Naive thymus-derived CD4-positive, alpha-beta T cell (primary cell): ENCODE data around the gene SCT. TPM values are rescaled to one million over a fixed set of nuclear protein-coding genes. Genes with fewer than 3 reads are reported as not detected.
A peak's percentile ranks its signal among the peaks of the same experiment; 100 is the strongest.

ENCODE experiments used
- ATAC-seq: fragments of 150-1000 bp; cut with Tn5 transposase; 2 replicates; pipeline ENCODE4 v1.10.0; 2021; ENCODE audit warnings: mild to moderate bottlenecking, moderate library complexity
- CTCF ChIA-PET: fragments of 350-600 bp; sonication (Branson Sonifier 250); formaldehyde crosslinking; loops from one replicate; lab custom pipeline; 2021; ENCODE audit warnings: antibody characterized with exemption; lab: Charles Lee
- POLR2A ChIA-PET: fragments of 350-600 bp; sonication (Branson Sonifier 250); formaldehyde crosslinking; loops from one replicate; lab custom pipeline; 2021; ENCODE audit warnings: antibody characterized with exemption, inconsistent platforms; lab: Charles Lee
- DNase-seq, 9 donors: peaks; one replicate each; pipeline versions ENCODE4 v3.0.0 to v3.0.0-alpha.2; 2020 to 2022; ENCODE audit warnings: mixed read lengths in 1 of 9
- H3K27ac ChIP-seq: one replicate; pipeline ENCODE4 v1.7.0; 2013; ENCODE audit warnings: mild to moderate bottlenecking, low read depth, low read length, moderate library complexity
- H3K27me3 ChIP-seq, 2 donors: one replicate each; pipeline ENCODE4 v1.7.0; 2013; ENCODE audit warnings: low read length in 2 of 2, mild to moderate bottlenecking in 2 of 2, moderate library complexity in 2 of 2; ENCODE audit not compliant: control insufficient read depth in 2 of 2, insufficient read depth in 2 of 2
- H3K36me3 ChIP-seq, 3 experiments: 1 replicate in 2 of 3; 2 replicates in 1 of 3; pipeline ENCODE4 v1.7.0; 2013; ENCODE audit warnings: low read length in 3 of 3, mild to moderate bottlenecking in 3 of 3, moderate library complexity in 1 of 3; ENCODE audit not compliant: insufficient read depth in 3 of 3, control insufficient read depth in 2 of 3
- H3K4me1 ChIP-seq, 2 donors: one replicate each; pipeline ENCODE4 v1.7.0; 2013; ENCODE audit warnings: low read length in 2 of 2, mild to moderate bottlenecking in 2 of 2, moderate library complexity in 1 of 2; ENCODE audit not compliant: control insufficient read depth in 2 of 2, insufficient read depth in 2 of 2
- H3K4me3 ChIP-seq: 2 replicates; pipeline ENCODE4 v1.7.0; 2013; ENCODE audit warnings: mild to moderate bottlenecking, low read length
- H3K9me3 ChIP-seq, 3 experiments: 1 replicate in 2 of 3; 2 replicates in 1 of 3; pipeline ENCODE4 v1.7.0; 2013; ENCODE audit warnings: low read length in 3 of 3; ENCODE audit not compliant: control insufficient read depth in 2 of 3
- H3K27ac Mint-ChIP-seq, 9 donors: one replicate each; pipeline ENCODE4 v1.8.0; 2020 to 2022; ENCODE audit warnings: mixed read lengths in 9 of 9, mild to moderate bottlenecking in 8 of 9, moderate library complexity in 5 of 9, inconsistent platforms in 2 of 9
- H3K27me3 Mint-ChIP-seq, 5 donors: one replicate each; pipeline ENCODE4 v1.8.0; 2021 to 2022; ENCODE audit warnings: mixed read lengths in 5 of 5, mild to moderate bottlenecking in 1 of 5
- H3K36me3 Mint-ChIP-seq, 5 donors: one replicate each; pipeline ENCODE4 v1.8.0; 2020 to 2022; ENCODE audit warnings: mixed read lengths in 5 of 5, mild to moderate bottlenecking in 3 of 5, inconsistent platforms in 1 of 5
- H3K4me1 Mint-ChIP-seq, 7 donors: one replicate each; pipeline ENCODE4 v1.8.0; 2020 to 2022; ENCODE audit warnings: mixed read lengths in 7 of 7, mild to moderate bottlenecking in 3 of 7, inconsistent platforms in 1 of 7
- H3K4me3 Mint-ChIP-seq, 10 donors: one replicate each; pipeline ENCODE4 v1.8.0; 2020 to 2022; ENCODE audit warnings: mild to moderate bottlenecking in 10 of 10, mixed read lengths in 10 of 10, moderate library complexity in 6 of 10, inconsistent platforms in 2 of 10
- H3K9me3 Mint-ChIP-seq, 11 donors: one replicate each; pipeline ENCODE4 v1.8.0; 2020 to 2022; ENCODE audit warnings: mixed read lengths in 11 of 11, mild to moderate bottlenecking in 4 of 11, inconsistent platforms in 1 of 11, moderate library complexity in 1 of 11
- intact Hi-C, 2 donors: fragments of 100-400 bp; cut with micrococcal nuclease; formaldehyde crosslinking; loops; one replicate each; pipeline ENCODE4 v1.15.1; 2023
- polyA plus RNA-seq, 2 donors: library from polyadenylated mRNA; unstranded; fragments of 300-500 nt; fragmentation: Illumina TruSeq; gene quantifications; one replicate each; pipeline ENCODE4 v1.2.3, GENCODE V29; 2021
- total RNA-seq, 6 experiments: library from RNA in 5 of 6; stranded (reverse) in 5 of 6; gene quantifications; 1 replicate in 5 of 6; 2 replicates in 1 of 6; pipeline ENCODE4 v1.2.3 and lab custom pipeline; 2021 to 2026

The SCT gene
- total and polyA plus RNA-seq, 7 experiments from 2014 or later = not detected

GRCh38 chr11:646214-646613, 19.2 kb upstream of the SCT start:
- POLR2A ChIA-PET = interaction anchor here (0.5 kb wide), 1 partner anchor 50 kb away, joined by 3 read pairs; no protein-coding TSS in a partner anchor
- no peaks in the 10 kb centered on the region for H3K9me3 Mint-ChIP-seq
- no peak for DNase-seq

GRCh38 chr11:645536-645935, 18.6 kb upstream of the SCT start:
- no peak for ATAC-seq
- Histone ChIP-seq H3K36me3 (peaks cover 0 to 15% (median 3%) of the 10 kb centered on the region in 3 experiments), H3K9me3 (no peaks in the 10 kb centered on the region), H3K4me1 (no peaks in the 10 kb centered on the region), H3K27me3 (no peaks in the 10 kb centered on the region), H3K27ac (no peak overlapping the region), H3K4me3 (no peak overlapping the region)
- Mint-ChIP-seq H3K27ac (peak overlapping the region in 1 of 9 donors; percentile 36), H3K9me3 (no peaks in the 10 kb centered on the region), H3K27me3 (peaks cover 0 to 2% (median 0%) of the 10 kb centered on the region in 5 donors), H3K4me3 (no peak overlapping the region), H3K4me1 (peaks cover 0 to 6% (median under 1%) of the 10 kb centered on the region in 7 donors), H3K36me3 (peaks cover 0 to 7% (median 0%) of the 10 kb centered on the region in 5 donors)
- no peak for DNase-seq
- intact Hi-C loops = no loop called here
- POLR2A ChIA-PET = no interaction called here
- CTCF ChIA-PET = no interaction called here

More at GRCh38 chr11:646214-646613, 19.2 kb upstream of the SCT start:
- Histone ChIP-seq H3K27ac (no peak overlapping the region), H3K4me1 (no peaks in the 10 kb centered on the region), H3K4me3 (no peak overlapping the region), H3K9me3 (no peaks in the 10 kb centered on the region), H3K27me3 (no peaks in the 10 kb centered on the region), H3K36me3 (peaks cover 0 to 15% (median 3%) of the 10 kb centered on the region in 3 experiments)
- no peak for ATAC-seq
- H3K27ac Mint-ChIP-seq = no peak overlapping the region
- intact Hi-C loops = no loop called here
- no peaks in the 10 kb centered on the region for H3K27me3 Mint-ChIP-seq
- peaks cover 0 to 6% (median 0%) of the 10 kb centered on the region in 7 donors for H3K4me1 Mint-ChIP-seq
- CTCF ChIA-PET = no interaction called here
- peaks cover 0 to 8% (median 1%) of the 10 kb centered on the region in 5 donors for H3K36me3 Mint-ChIP-seq
- H3K4me3 Mint-ChIP-seq = no peak overlapping the region

- CTCF ChIA-PET = interaction anchor here (0.5 kb wide), 1 partner anchor 51 kb away, joined by 3 read pairs; the partner anchor contains the start of gene TMEM80
These were observed 17.1 kb upstream of the SCT start for GRCh38 chr11:643849-644738.

GRCh38 chr11:643366-643765, 16.4 kb upstream of the SCT start:
- H3K4me1 ChIP-seq = no peaks in the 10 kb centered on the region
- Mint-ChIP-seq H3K9me3 (no peaks in the 10 kb centered on the region), H3K27me3 (peaks cover 6 to 13% (median 7%) of the 10 kb centered on the region in 5 donors), H3K36me3 (peaks cover 0 to 7% (median 0%) of the 10 kb centered on the region in 5 donors), H3K4me1 (peaks cover 2 to 13% (median 7%) of the 10 kb centered on the region in 7 donors), H3K27ac (no peak overlapping the region), H3K4me3 (no peak overlapping the region)
- DNase-seq (no peak), ATAC-seq (no peak)
- no peaks in the 10 kb centered on the region for H3K9me3 ChIP-seq
- no peak overlapping the region for H3K27ac ChIP-seq
- no peak overlapping the region for H3K4me3 ChIP-seq
- H3K27me3 ChIP-seq = peaks cover under 1 to 6% of the 10 kb centered on the region in 2 donors
- intact Hi-C loops = no loop called here
- ChIA-PET POLR2A (no interaction called here), CTCF (no interaction called here)
- peaks cover 0 to 15% (median 3%) of the 10 kb centered on the region in 3 experiments for H3K36me3 ChIP-seq

More at GRCh38 chr11:643849-644738, 17.1 kb upstream of the SCT start:
- Histone ChIP-seq H3K27ac (no peak overlapping the region), H3K9me3 (no peaks in the 10 kb centered on the region), H3K27me3 (no peaks in the 10 kb centered on the region), H3K4me1 (no peaks in the 10 kb centered on the region), H3K36me3 (peaks cover 0 to 15% (median 3%) of the 10 kb centered on the region in 3 experiments), H3K4me3 (no peak overlapping the region)
- Mint-ChIP-seq H3K4me1 (peaks cover 0 to 7% (median 6%) of the 10 kb centered on the region in 7 donors), H3K4me3 (no peak overlapping the region), H3K27ac (peak overlapping the region in 1 of 9 donors; percentile 25), H3K27me3 (peaks cover 0 to 6% (median 0%) of the 10 kb centered on the region in 5 donors), H3K9me3 (no peaks in the 10 kb centered on the region), H3K36me3 (peaks cover 0 to 8% (median 0%) of the 10 kb centered on the region in 5 donors)
- ATAC-seq (no peak), DNase-seq (no peak)
- POLR2A ChIA-PET = no interaction called here
- intact Hi-C loops = no loop called here

- Mint-ChIP-seq H3K27ac (peak overlapping the region in 1 of 9 donors; percentile 28), H3K27me3 (peaks cover 6 to 23% (median 13%) of the 10 kb centered on the region in 5 donors)
These were observed 14.9 kb upstream of the SCT start for GRCh38 chr11:641806-642370.

GRCh38 chr11:640021-640706, 13.2 kb upstream of the SCT start:
- CTCF ChIA-PET = no interaction called here

More at GRCh38 chr11:641806-642370, 14.9 kb upstream of the SCT start:
- peak overlapping the region in 1 of 10 donors; percentile 89 for H3K4me3 Mint-ChIP-seq
- POLR2A ChIA-PET = no interaction called here
- no peaks in the 10 kb centered on the region for H3K9me3 ChIP-seq
- peaks cover 7 to 18% (median 12%) of the 10 kb centered on the region in 7 donors for H3K4me1 Mint-ChIP-seq
- ATAC-seq (no peak), DNase-seq (no peak)
- intact Hi-C loops = no loop called here
- H3K4me1 ChIP-seq = no peaks in the 10 kb centered on the region
- H3K9me3 Mint-ChIP-seq = no peaks in the 10 kb centered on the region
- H3K36me3 ChIP-seq = peaks cover 0 to 15% (median 3%) of the 10 kb centered on the region in 3 experiments
- CTCF ChIA-PET = no interaction called here
- peaks cover 0 to 5% (median 0%) of the 10 kb centered on the region in 5 donors for H3K36me3 Mint-ChIP-seq
- no peak overlapping the region for H3K4me3 ChIP-seq
- peaks cover 6 to 13% of the 10 kb centered on the region in 2 donors for H3K27me3 ChIP-seq
- H3K27ac ChIP-seq = no peak overlapping the region

More at GRCh38 chr11:640021-640706, 13.2 kb upstream of the SCT start:
- Mint-ChIP-seq H3K4me3 (peak overlapping the region in 9 of 10 donors; percentile 58 to 89 (median 68)), H3K36me3 (peaks cover 0 to 5% (median 0%) of the 10 kb centered on the region in 5 donors), H3K9me3 (no peaks in the 10 kb centered on the region), H3K27me3 (peaks cover 11 to 36% (median 22%) of the 10 kb centered on the region in 5 donors), H3K4me1 (peaks cover 7 to 18% (median 16%) of the 10 kb centered on the region in 7 donors), H3K27ac (peak overlapping the region in 3 of 9 donors; percentile 46 to 75 (median 63))
- Histone ChIP-seq H3K36me3 (peaks cover 0 to 15% (median 3%) of the 10 kb centered on the region in 3 experiments), H3K4me1 (no peaks in the 10 kb centered on the region), H3K4me3 (no peak overlapping the region), H3K9me3 (no peaks in the 10 kb centered on the region), H3K27ac (no peak overlapping the region), H3K27me3 (peaks cover 6 to 16% of the 10 kb centered on the region in 2 donors)
- intact Hi-C loops = no loop called here
- POLR2A ChIA-PET = interaction anchor here (1.0 kb wide), 1 partner anchor 84 kb away, joined by 4 read pairs; no protein-coding TSS in a partner anchor
- ATAC-seq (peak; percentile 70), DNase-seq (no peak)
